Upper lobe of left lung (tissue), 6 donors: ENCODE measurements around the gene SEZ6L2. TPM values are rescaled to one million over a fixed set of nuclear protein-coding genes. Genes with fewer than 3 reads are reported as not detected.
"Not testable (repeated sequence)": the region's sequence is repeated elsewhere in the genome, so short reads cannot be mapped to it uniquely, and the experiment has no call there.

ENCODE experiments used
- ATAC-seq, 2 donors: fragments of 200-7000 bp; cut with Tn5 transposase; one replicate each; pipeline ENCODE4 v1.9.1; 2022; ENCODE audit warnings: mild to moderate bottlenecking in 2 of 2, moderate library complexity in 2 of 2; ENCODE audit not compliant: low FRiP score in 2 of 2
- DNase-seq, 2 donors: peaks; one replicate each; pipeline ENCODE4 v3.0.0-alpha.2; 2019 to 2020
- H3K27ac ChIP-seq, 4 donors: fragments of 200-600 bp; sonication (generic); one replicate each; pipeline ENCODE4 v1.5.1; 2016 to 2019
- H3K27me3 ChIP-seq, 4 donors: fragments of 200-600 bp; sonication (generic); one replicate each; pipeline ENCODE4 v1.5.1; 2017 to 2019
- H3K36me3 ChIP-seq, 4 donors: fragments of 200-600 bp; sonication (generic); one replicate each; pipeline ENCODE4 v1.5.1; 2016 to 2019
- H3K4me1 ChIP-seq, 4 donors: fragments of 200-600 bp; sonication (generic); one replicate each; pipeline ENCODE4 v1.5.1; 2018 to 2019
- H3K4me3 ChIP-seq, 4 donors: fragments of 200-600 bp; sonication (generic); one replicate each; pipeline ENCODE4 v1.5.1; 2017 to 2019; ENCODE audit warnings: mild to moderate bottlenecking in 2 of 4, moderate library complexity in 1 of 4
- H3K9me3 ChIP-seq, 4 donors: fragments of 200-600 bp; sonication (generic); one replicate each; pipeline ENCODE4 v1.5.1; 2018 to 2019
- CTCF ChIP-seq, 6 experiments: fragments of 450-650 bp in 4 of 6; fragments of 200-600 bp in 2 of 6; sonication (generic) in 2 of 6; IDR thresholded peaks; one replicate each; pipeline ENCODE4 v1.5.1; 2016 to 2019; ENCODE audit warnings: antibody characterized with exemption in 6 of 6
- EP300 ChIP-seq, 4 donors: sonication (generic); formaldehyde crosslinking; IDR thresholded peaks; one replicate each; pipeline ENCODE4 v1.5.1; 2017; ENCODE audit warnings: antibody characterized with exemption in 4 of 4, control low read depth in 2 of 4
- POLR2A ChIP-seq, 4 donors: fragments of 450-650 bp; IDR thresholded peaks; one replicate each; pipeline ENCODE4 v1.5.1; 2016 to 2017; ENCODE audit warnings: antibody characterized with exemption in 4 of 4, mild to moderate bottlenecking in 2 of 4
- POLR2AphosphoS5 ChIP-seq, 2 donors: sonication (generic); formaldehyde crosslinking; IDR thresholded peaks; one replicate each; pipeline ENCODE4 v1.5.1; 2017; ENCODE audit warnings: antibody characterized with exemption in 2 of 2
- WGBS, 2 donors: methylation state at CpG; one replicate each; pipeline ENCODE4 v1.1.5; 2017 to 2018; 5-methylcytosine and 5-hydroxymethylcytosine counted together
- total RNA-seq, 6 donors: library from RNA; depleted of rRNA in 4 of 6; stranded (reverse); fragments of >200 nt in 4 of 6; gene quantifications; one replicate each; pipeline versions ENCODE4 v1.1.0 to v1.2.1, GENCODE V29; 2016 to 2021
- donor health status: DM: no; HTN: no; CAD: no; lungs with moderate emphysema.
- donor health status: DM: no; HTN: yes; CAD: no; lungs with severe emphysema.

Gene SEZ6L2
- total RNA-seq, 6 donors from 2014 or later, result 4.2 to 13.5 (median 8.2) TPM

- H3K36me3 ChIP-seq, result peaks cover 0 to 13% (median under 1%) of the 10 kb centered on the region in 4 donors
- H3K27me3 ChIP-seq, result no peaks in the 10 kb centered on the region
- TF ChIP-seq EP300 (IDR thresholded peaks at IDR 0.05) (no peak), POLR2AphosphoS5 (IDR thresholded peaks at IDR 0.05) (no peak), CTCF (IDR thresholded peaks at IDR 0.05) (no peak), POLR2A (IDR thresholded peaks at IDR 0.05) (no peak)
- H3K4me1 ChIP-seq, result no peaks in the 10 kb centered on the region
- WGBS, 2 donors, result 90 to 98% methylated on average over 13 to 15 of the region's 15 CpGs
- no peak overlapping the region for H3K4me3 ChIP-seq
- H3K27ac ChIP-seq, result no peak overlapping the region
- DNase-seq, result peak in 1 of 2 donors; percentile 75
- peak in 1 of 2 donors; percentile 6 for ATAC-seq
- no peaks in the 10 kb centered on the region for H3K9me3 ChIP-seq
These were observed 12.3 kb upstream of the SEZ6L2 start for GRCh38 chr16:29911676-29912010.

GRCh38 chr16:29910819-29911675, 11.7 kb upstream of the SEZ6L2 start:
- H3K27me3 ChIP-seq, result no peaks in the 10 kb centered on the region
- H3K36me3 ChIP-seq, result peaks cover 0 to 13% (median 0%) of the 10 kb centered on the region in 4 donors
- ATAC-seq, result no peak
- H3K4me3 ChIP-seq, result no peak overlapping the region
- no peak overlapping the region for H3K27ac ChIP-seq
- 83 to 92% methylated on average over 11 to 17 of the region's 20 CpGs for WGBS, 2 donors
- no peaks in the 10 kb centered on the region for H3K9me3 ChIP-seq
- no peak for DNase-seq
- H3K4me1 ChIP-seq, result no peaks in the 10 kb centered on the region
- TF ChIP-seq CTCF (IDR thresholded peaks at IDR 0.05), result no peak
- TF ChIP-seq POLR2AphosphoS5 (IDR thresholded peaks at IDR 0.05), result no peak
- TF ChIP-seq POLR2A (IDR thresholded peaks at IDR 0.05), result no peak
- no peak for TF ChIP-seq EP300 (IDR thresholded peaks at IDR 0.05)

- H3K4me3 ChIP-seq, H3K9me3 ChIP-seq, DNase-seq, H3K4me1 ChIP-seq, ATAC-seq, H3K27me3 ChIP-seq, H3K27ac ChIP-seq: not testable (repeated sequence)
- 75 to 77% methylated on average over 6 of the region's 6 CpGs for WGBS, 2 donors
- peaks cover 0 to 13% (median 0%) of the 10 kb centered on the region in 4 donors for H3K36me3 ChIP-seq
These were observed 10.5 kb upstream of the SEZ6L2 start for GRCh38 chr16:29909851-29910250.

GRCh38 chr16:29909391-29909790, 10.0 kb upstream of the SEZ6L2 start:
- H3K27ac ChIP-seq, result no peak overlapping the region
- no peaks in the 10 kb centered on the region for H3K9me3 ChIP-seq
- no peak for TF ChIP-seq CTCF (IDR thresholded peaks at IDR 0.05)
- TF ChIP-seq POLR2AphosphoS5 (IDR thresholded peaks at IDR 0.05), result no peak
- no peak for TF ChIP-seq EP300 (IDR thresholded peaks at IDR 0.05)
- TF ChIP-seq POLR2A (IDR thresholded peaks at IDR 0.05), result no peak
- no peaks in the 10 kb centered on the region for H3K4me1 ChIP-seq
- 63 to 72% methylated on average over 2 of the region's 2 CpGs for WGBS, 2 donors
- ATAC-seq (no peak), DNase-seq (no peak)
- H3K4me3 ChIP-seq, result no peak overlapping the region
- H3K27me3 ChIP-seq, result no peaks in the 10 kb centered on the region
- H3K36me3 ChIP-seq, result peaks cover 0 to 13% (median 0%) of the 10 kb centered on the region in 4 donors

- no peak for ATAC-seq
- no peak for DNase-seq
- H3K4me1 ChIP-seq, result no peaks in the 10 kb centered on the region
- no peaks in the 10 kb centered on the region for H3K27me3 ChIP-seq
- no peak overlapping the region for H3K27ac ChIP-seq
- peaks cover 0 to 9% (median 0%) of the 10 kb centered on the region in 4 donors for H3K36me3 ChIP-seq
- H3K4me3 ChIP-seq, result no peak overlapping the region
- TF ChIP-seq POLR2A (IDR thresholded peaks at IDR 0.05) (no peak), EP300 (IDR thresholded peaks at IDR 0.05) (no peak), POLR2AphosphoS5 (IDR thresholded peaks at IDR 0.05) (no peak), CTCF (IDR thresholded peaks at IDR 0.05) (no peak)
- no peaks in the 10 kb centered on the region for H3K9me3 ChIP-seq
- 90 to 95% methylated on average over 2 of the region's 2 CpGs for WGBS, 2 donors
These were observed 9.4 kb upstream of the SEZ6L2 start for GRCh38 chr16:29908719-29909220.
